ENCODE data around the gene TBC1D22A.

DNA sequence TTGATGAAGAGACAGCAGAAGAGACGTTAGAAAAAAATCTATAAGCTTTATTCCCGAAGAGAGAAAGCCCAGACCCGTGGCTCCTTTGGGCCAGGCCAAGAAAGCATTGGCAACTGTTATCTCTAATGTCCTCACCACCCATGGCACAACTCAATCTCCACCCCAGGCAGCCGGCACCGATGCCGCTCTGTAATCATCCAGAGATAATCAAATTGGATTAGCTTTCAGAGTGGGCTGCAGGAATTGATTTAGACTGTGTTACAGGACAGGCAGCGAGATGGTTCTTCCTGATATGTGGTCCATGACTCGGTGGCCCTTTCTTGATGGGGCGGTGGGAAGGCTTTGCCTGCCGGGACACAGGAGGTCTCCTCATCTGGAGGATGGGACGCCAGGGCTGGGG, 383.9 kb downstream of the TBC1D22A start:
- TF ChIP-seq, protein P1, sequence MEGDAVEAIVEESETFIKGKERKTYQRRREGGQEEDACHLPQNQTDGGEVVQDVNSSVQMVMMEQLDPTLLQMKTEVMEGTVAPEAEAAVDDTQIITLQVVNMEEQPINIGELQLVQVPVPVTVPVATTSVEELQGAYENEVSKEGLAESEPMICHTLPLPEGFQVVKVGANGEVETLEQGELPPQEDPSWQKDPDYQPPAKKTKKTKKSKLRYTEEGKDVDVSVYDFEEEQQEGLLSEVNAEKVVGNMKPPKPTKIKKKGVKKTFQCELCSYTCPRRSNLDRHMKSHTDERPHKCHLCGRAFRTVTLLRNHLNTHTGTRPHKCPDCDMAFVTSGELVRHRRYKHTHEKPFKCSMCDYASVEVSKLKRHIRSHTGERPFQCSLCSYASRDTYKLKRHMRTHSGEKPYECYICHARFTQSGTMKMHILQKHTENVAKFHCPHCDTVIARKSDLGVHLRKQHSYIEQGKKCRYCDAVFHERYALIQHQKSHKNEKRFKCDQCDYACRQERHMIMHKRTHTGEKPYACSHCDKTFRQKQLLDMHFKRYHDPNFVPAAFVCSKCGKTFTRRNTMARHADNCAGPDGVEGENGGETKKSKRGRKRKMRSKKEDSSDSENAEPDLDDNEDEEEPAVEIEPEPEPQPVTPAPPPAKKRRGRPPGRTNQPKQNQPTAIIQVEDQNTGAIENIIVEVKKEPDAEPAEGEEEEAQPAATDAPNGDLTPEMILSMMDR (IDR thresholded peaks at IDR 0.05), result no peak
- no peak for TF ChIP-seq EP300 (IDR thresholded peaks at IDR 0.05)
